Measurements from ENCODE around the gene ASB18.

DNA sequence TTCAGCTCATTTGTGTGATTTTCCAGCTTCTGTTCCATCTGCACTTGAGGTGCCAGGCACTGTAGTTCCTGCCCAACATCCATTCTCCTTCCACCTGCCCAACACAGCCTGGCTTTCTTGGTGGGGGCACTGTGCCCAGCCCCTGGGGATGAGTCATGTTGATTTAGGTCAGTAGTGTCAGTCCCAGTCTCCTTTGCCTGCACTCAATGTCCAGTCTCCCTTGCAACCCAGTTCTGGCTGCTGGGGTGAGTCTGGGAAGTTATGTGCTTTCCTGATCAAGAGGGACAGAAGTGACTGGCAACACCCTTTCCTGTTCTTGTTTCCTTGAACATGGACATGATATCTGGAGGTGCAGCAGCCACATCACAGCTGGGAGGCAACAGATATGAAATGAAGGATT, 1.5 kb upstream of the ASB18 start:
- TF ChIP-seq, protein P1, sequence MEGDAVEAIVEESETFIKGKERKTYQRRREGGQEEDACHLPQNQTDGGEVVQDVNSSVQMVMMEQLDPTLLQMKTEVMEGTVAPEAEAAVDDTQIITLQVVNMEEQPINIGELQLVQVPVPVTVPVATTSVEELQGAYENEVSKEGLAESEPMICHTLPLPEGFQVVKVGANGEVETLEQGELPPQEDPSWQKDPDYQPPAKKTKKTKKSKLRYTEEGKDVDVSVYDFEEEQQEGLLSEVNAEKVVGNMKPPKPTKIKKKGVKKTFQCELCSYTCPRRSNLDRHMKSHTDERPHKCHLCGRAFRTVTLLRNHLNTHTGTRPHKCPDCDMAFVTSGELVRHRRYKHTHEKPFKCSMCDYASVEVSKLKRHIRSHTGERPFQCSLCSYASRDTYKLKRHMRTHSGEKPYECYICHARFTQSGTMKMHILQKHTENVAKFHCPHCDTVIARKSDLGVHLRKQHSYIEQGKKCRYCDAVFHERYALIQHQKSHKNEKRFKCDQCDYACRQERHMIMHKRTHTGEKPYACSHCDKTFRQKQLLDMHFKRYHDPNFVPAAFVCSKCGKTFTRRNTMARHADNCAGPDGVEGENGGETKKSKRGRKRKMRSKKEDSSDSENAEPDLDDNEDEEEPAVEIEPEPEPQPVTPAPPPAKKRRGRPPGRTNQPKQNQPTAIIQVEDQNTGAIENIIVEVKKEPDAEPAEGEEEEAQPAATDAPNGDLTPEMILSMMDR (IDR thresholded peaks at IDR 0.05; ENCODE audit: low read length): no peak
- TF ChIP-seq EZH2 (IDR thresholded peaks at IDR 0.05; ENCODE audit: borderline replicate concordance, low read length): no peak

Data from OCI-LY1 (cell line).